ENCODE data around the gene KIF20A. TPM values are rescaled to one million over a fixed set of nuclear protein-coding genes. Genes with fewer than 3 reads are reported as not detected.
A peak's percentile ranks its signal among the peaks of the same experiment; 100 is the strongest.
"Not testable (repeated sequence)": the region's sequence is repeated elsewhere in the genome, so short reads cannot be mapped to it uniquely, and the experiment has no call there.

KIF20A gene
- 0.59 TPM for total RNA-seq
- long read RNA-seq, partial matches to known transcripts: 1 of 1 reads
- long read RNA-seq, other reads (novel, unspliced or antisense): 0 of 1 reads

DNA sequence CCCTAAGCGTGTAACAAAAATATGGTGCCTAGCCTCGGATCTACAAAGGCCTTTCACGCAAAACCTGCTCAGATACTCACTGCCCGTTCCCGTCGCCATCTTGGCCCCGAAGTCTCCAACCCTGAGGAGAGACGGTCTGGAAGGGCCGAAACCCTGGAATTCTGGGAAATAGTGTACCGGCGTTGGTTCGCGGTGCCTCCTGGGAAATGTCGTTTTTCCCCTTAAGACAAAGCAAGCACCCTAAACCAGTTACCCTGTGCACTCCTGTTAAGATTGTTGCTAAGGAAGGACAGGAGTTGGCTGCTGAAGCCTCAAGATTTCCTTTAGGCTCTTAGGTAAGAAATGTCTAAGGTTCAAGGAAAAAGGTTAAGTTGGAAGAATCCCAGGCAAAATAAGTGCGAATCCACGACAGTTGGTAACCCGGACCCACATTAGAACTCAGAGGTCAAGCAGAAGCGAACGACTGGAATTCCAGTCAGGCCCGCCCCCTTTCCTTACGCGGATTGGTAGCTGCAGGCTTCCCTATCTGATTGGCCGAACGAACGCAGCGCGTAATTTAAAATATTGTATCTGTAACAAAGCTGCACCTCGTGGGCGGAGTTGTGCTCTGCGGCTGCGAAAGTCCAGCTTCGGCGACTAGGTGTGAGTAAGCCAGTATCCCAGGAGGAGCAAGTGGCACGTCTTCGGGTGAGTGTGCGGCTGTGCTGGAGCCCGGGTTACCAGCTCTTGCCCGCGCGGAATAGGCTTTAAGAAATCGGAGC, at the start of gene KIF20A, which contains the start of gene BRD8:
KIF20A (plus strand) TSS at position 597 of the 761 bp plus-strand sequence. CDS start 569 bp downstream, outside the sequence.
BRD8 (minus strand) TSS at position 115 of the 761 bp plus-strand sequence; CDS start at position 99, 16 bp downstream.
- intact Hi-C loops (cut with micrococcal nuclease): no loop called here
- ATAC-seq (peak; percentile 97), DNase-seq (peak; percentile 94)

- DNase-seq (no peak), ATAC-seq (no peak)
- intact Hi-C loops (cut with micrococcal nuclease): no loop called here
Observed at GRCh38 chr5:138129347-138129746, 49.6 kb upstream of the KIF20A start.

DNA sequence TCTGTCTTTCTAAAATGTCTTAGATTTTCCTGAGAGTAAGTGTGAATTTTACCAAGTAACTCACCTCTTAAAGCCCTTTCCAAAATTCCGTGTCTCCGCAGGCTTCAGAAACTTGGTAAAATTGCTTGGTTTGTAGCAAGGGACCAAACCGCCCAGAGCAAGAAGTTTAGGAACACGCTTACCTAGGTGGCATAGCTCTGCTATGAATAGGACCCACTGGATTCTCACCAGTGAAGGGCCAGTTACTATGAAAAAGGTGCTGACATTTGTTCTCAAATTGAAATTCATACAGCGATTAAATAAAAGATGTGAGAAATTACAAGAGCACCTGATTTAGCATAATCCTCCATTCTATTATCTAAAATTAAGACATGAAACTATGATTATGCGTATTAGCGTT, 46.4 kb upstream of the KIF20A start:
- intact Hi-C loops (cut with micrococcal nuclease): loop anchor here (5.0 kb wide), 1 partner anchor 55 kb away; no protein-coding TSS in a partner anchor
- ATAC-seq (no peak), DNase-seq (no peak)

- ATAC-seq: peak; percentile 95
- DNase-seq: peak; percentile 76
- intact Hi-C loops (cut with micrococcal nuclease): no loop called here
Observed at GRCh38 chr5:138138949-138139780, 39.7 kb upstream of the KIF20A start, which contains the start of gene NME5. NME5 (minus strand) TSS chr5:138139428; CDS start chr5:138138780, 648 bp downstream.

GRCh38 chr5:138139781-138140090, 39.2 kb upstream of the KIF20A start:
- no peak for DNase-seq
- no peak for ATAC-seq
- intact Hi-C loops (cut with micrococcal nuclease): no loop called here

GRCh38 chr5:138140268-138140667, 38.6 kb upstream of the KIF20A start:
- intact Hi-C loops (cut with micrococcal nuclease): no loop called here
- ATAC-seq (no peak), DNase-seq (no peak)

GRCh38 chr5:138141734-138142133, 37.2 kb upstream of the KIF20A start:
- no peak for ATAC-seq
- no peak for DNase-seq
- intact Hi-C loops (cut with micrococcal nuclease): no loop called here

- DNase-seq; intact Hi-C loops (cut with micrococcal nuclease); ATAC-seq: not testable (repeated sequence)
Observed at GRCh38 chr5:138143578-138143977, 35.3 kb upstream of the KIF20A start.

- intact Hi-C loops (cut with micrococcal nuclease): no loop called here
- peak; percentile 65 for ATAC-seq
- DNase-seq: peak; percentile 31
Observed at GRCh38 chr5:138148811-138149210, 30.1 kb upstream of the KIF20A start.

GRCh38 chr5:138149530-138149929, 29.4 kb upstream of the KIF20A start:
- no peak for ATAC-seq
- intact Hi-C loops (cut with micrococcal nuclease): no loop called here
- no peak for DNase-seq

DNA sequence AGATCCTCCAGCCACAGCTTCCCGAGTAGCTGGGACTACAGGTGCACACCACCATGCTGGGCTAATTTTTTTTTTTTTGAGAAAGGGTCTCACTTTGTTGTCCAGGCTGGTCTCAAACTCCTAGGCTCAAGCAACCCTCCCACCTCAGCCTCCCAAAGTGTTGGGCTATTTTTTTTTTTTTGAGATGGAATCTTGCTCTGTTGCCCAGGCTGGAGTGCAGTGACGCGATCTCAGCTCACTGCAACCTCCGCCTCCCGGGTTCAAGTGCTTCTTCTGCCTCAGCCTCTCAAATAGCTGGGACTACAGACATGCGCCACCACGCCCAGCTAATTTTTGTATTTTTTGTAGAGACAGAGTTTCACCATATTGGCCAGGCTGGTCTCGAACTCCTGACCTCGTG, 22.9 kb upstream of the KIF20A start:
- ATAC-seq; DNase-seq; intact Hi-C loops (cut with micrococcal nuclease): not testable (repeated sequence)

- DNase-seq (no peak), ATAC-seq (no peak)
- intact Hi-C loops (cut with micrococcal nuclease): no loop called here
Observed at GRCh38 chr5:138157626-138158025, 21.3 kb upstream of the KIF20A start.

GRCh38 chr5:138159666-138160065, 19.2 kb upstream of the KIF20A start:
- ATAC-seq (no peak), DNase-seq (no peak)
- intact Hi-C loops (cut with micrococcal nuclease): no loop called here

GRCh38 chr5:138160706-138161105, 18.2 kb upstream of the KIF20A start:
- ATAC-seq: no peak
- DNase-seq: no peak
- intact Hi-C loops (cut with micrococcal nuclease): no loop called here

- DNase-seq (no peak), ATAC-seq (no peak)
- intact Hi-C loops (cut with micrococcal nuclease): no loop called here
Observed at GRCh38 chr5:138163721-138164120, 15.2 kb upstream of the KIF20A start.

- ATAC-seq (no peak), DNase-seq (no peak)
- intact Hi-C loops (cut with micrococcal nuclease): no loop called here
Observed at GRCh38 chr5:138169124-138169523, 9.8 kb upstream of the KIF20A start.

DNA sequence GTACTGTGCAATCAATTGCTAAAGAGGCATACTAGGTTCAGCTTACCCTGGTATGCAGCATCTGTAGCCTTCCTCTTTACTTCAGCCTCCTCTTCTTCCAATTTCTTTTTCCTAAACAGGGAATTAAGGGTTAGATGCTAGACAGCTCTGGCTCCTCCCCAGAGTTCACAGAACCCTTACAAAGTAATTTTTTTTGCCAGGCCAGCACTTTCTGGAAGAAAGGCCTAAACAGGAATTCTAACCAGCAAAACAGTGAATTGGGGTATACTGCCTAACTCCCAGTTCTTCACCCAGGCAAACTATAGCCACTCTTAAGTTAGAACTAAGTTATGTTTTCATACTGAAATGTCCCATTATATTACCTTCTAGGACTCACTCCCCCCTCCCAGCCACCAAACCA, 8.6 kb upstream of the KIF20A start:
- ATAC-seq (no peak), DNase-seq (no peak)
- intact Hi-C loops (cut with micrococcal nuclease): no loop called here

DNA sequence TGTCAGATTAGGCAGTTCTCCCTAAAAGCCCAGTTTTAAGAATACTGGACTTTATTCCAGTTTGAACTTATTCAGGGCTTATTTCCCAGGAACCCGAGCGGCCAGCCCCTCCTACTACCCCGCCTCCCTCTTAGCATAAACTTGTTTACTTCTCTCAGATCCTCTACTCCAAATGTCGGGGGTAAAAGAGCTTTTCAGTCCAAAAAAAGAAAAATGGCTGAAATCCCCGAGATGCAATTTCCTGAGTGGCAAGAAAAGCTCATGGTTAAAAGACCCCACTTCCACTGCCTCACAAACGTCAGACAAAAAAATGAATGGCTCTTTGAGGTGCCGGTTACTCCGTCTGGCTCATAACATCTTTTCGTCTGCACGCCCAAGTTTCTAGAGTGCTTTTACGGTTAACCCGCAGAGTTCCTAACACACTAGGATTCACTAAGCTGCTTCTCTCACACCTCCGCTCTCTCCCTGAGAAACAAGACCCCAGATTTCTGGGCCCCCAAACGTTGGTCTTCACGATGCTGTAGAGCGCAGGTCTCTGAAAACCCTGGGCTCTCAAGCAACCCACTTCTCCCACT, 884 bp upstream of the KIF20A start:
- intact Hi-C loops (cut with micrococcal nuclease): no loop called here
- peak; percentile 47 for ATAC-seq
- DNase-seq: peak; percentile 38

DNA sequence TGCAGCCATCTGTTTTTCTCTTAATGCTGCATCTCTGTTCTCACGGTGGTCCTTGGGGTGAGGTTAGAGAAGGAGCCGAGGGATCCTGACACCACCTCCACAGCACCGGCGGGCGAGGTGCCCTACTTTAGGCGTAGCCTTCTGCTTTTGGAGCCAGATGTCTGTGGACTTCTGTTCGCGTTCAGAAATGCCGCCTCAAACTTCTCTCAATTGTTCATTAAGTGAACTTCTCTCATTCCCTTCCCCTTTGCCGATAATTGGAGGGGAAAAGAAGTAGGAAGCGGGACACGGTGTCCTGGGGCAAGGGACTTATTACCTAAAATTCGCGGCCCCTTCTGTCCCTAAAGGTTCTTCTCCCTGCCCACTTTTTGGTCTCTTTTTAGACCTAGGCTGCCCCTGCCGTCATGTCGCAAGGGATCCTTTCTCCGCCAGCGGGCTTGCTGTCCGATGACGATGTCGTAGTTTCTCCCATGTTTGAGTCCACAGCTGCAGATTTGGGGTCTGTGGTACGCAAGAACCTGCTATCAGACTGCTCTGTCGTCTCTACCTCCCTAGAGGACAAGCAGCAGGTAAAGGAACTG, 455 bp downstream of the KIF20A start:
- intact Hi-C loops (cut with micrococcal nuclease): no loop called here
- ATAC-seq (no peak), DNase-seq (no peak)
